Esophagus squamous epithelium (tissue), 4 donors: Measurements from ENCODE around the gene FHIT.

Experiments
- CTCF ChIP-seq, 6 experiments: fragments of 450-650 bp in 4 of 6; fragments of 200-600 bp in 2 of 6; sonication (generic) in 2 of 6; IDR thresholded peaks; one replicate each; pipeline ENCODE4 v1.5.1; 2016 to 2019; ENCODE audit warnings: antibody characterized with exemption in 6 of 6, mild to moderate bottlenecking in 4 of 6, moderate library complexity in 4 of 6
- POLR2A ChIP-seq, 4 donors: fragments of 450-650 bp; IDR thresholded peaks; one replicate each; pipeline ENCODE4 v1.6.1; 2017; ENCODE audit warnings: antibody characterized with exemption in 4 of 4, mild to moderate bottlenecking in 4 of 4, moderate library complexity in 3 of 4

- TF ChIP-seq CTCF (IDR thresholded peaks at IDR 0.05) (no peak), POLR2A (IDR thresholded peaks at IDR 0.05) (no peak)
Observed at GRCh38 chr3:60461267-60461666, 790.0 kb downstream of the FHIT start.
